IMR-90 (cell line): ENCODE data around the gene CDH12. TPM values are rescaled to one million over a fixed set of nuclear protein-coding genes. Genes with fewer than 3 reads are reported as not detected.

Experiments used
- ATAC-seq: fragments of 200-7000 bp; cut with Tn5 transposase; 2 replicates; pipeline ENCODE4 v1.9.1; 2020; ENCODE audit warnings: low read depth, mild to moderate bottlenecking, moderate library complexity
- BruUV-seq: library from RNA; stranded (reverse); fragments of 400-500 nt; replicated peaks from 2 replicates; lab custom pipeline; 2021; lab: Mats Ljungman, UMichigan
- CTCF ChIA-PET: fragments of 300-600 bp; formaldehyde crosslinking; extraction: SDS; loops from one replicate; lab custom pipeline; 2021; ENCODE audit warnings: antibody characterized with exemption; lab: Yijun Ruan, JAX
- POLR2A ChIA-PET: fragments of 300-600 bp; sonication (Branson Sonifier 250); formaldehyde crosslinking; loops from one replicate; lab custom pipeline; 2022; ENCODE audit warnings: antibody characterized with exemption; ENCODE audit not compliant: unreplicated experiment; lab: Charles Lee
- DNase-seq: peaks from one replicate; pipeline ENCODE4 v3.0.0; 2013
- H2AFZ ChIP-seq: replicated peaks from 2 replicates; pipeline ENCODE3; 2013; ENCODE audit warnings: low read length, mild to moderate bottlenecking; ENCODE audit not compliant: poor library complexity
- H2AK5ac ChIP-seq: 2 replicates; pipeline ENCODE4 v1.6.1; 2013; ENCODE audit warnings: low read depth, low read length, inconsistent platforms
- H2AK9ac ChIP-seq: replicated peaks from 2 replicates; pipeline ENCODE3; 2013; ENCODE audit warnings: mild to moderate bottlenecking, low read depth, low read length, moderate library complexity; ENCODE audit not compliant: poor library complexity
- H2BK120ac ChIP-seq: 2 replicates; pipeline ENCODE4 v1.6.1; 2013; ENCODE audit warnings: low read depth, low read length, inconsistent platforms
- H2BK15ac ChIP-seq: 3 replicates; pipeline ENCODE4 v1.6.1; 2013; ENCODE audit warnings: low read depth, low read length, inconsistent platforms
- H2BK20ac ChIP-seq: 2 replicates; pipeline ENCODE4 v1.6.1; 2013; ENCODE audit warnings: low read depth, mild to moderate bottlenecking, inconsistent platforms, low read length, moderate library complexity
- H2BK5ac ChIP-seq: 2 replicates; pipeline ENCODE4 v1.6.1; 2013; ENCODE audit warnings: mild to moderate bottlenecking, low read depth, low read length, inconsistent platforms; ENCODE audit not compliant: poor library complexity, severe bottlenecking
- H3K14ac ChIP-seq: replicated peaks from 2 replicates; pipeline ENCODE4 v1.6.1; 2013; ENCODE audit warnings: low read depth, low read length, inconsistent platforms
- H3K18ac ChIP-seq: 2 replicates; pipeline ENCODE4 v1.6.1; 2013; ENCODE audit warnings: low read depth, low read length, control low read depth
- H3K23ac ChIP-seq: 2 replicates; pipeline ENCODE4 v1.6.1; 2013; ENCODE audit warnings: low read depth, low read length, inconsistent platforms
- H3K27ac ChIP-seq: 2 replicates; pipeline ENCODE4 v1.5.1; 2013; ENCODE audit warnings: mild to moderate bottlenecking, control low read depth, low read length; ENCODE audit not compliant: insufficient read depth
- H3K27me3 ChIP-seq: 2 replicates; pipeline ENCODE4 v1.6.1; 2013; ENCODE audit warnings: low read length; ENCODE audit not compliant: control insufficient read depth, insufficient read depth
- H3K36me3 ChIP-seq: 2 replicates; pipeline ENCODE4 v1.6.1; 2013; ENCODE audit warnings: low read length, mixed read lengths; ENCODE audit not compliant: control insufficient read depth, insufficient read depth
- H3K4ac ChIP-seq: 2 replicates; pipeline ENCODE4 v1.6.1; 2013; ENCODE audit warnings: low read depth, low read length, inconsistent platforms
- H3K4me1 ChIP-seq: 2 replicates; pipeline ENCODE4 v1.6.1; 2013; ENCODE audit warnings: low read length, mixed read lengths; ENCODE audit not compliant: control insufficient read depth, insufficient read depth
- H3K4me2 ChIP-seq: 2 replicates; pipeline ENCODE4 v1.6.1; 2013; ENCODE audit warnings: low read depth, mild to moderate bottlenecking, control low read depth, low read length, moderate library complexity
- H3K4me3 ChIP-seq: 2 replicates; pipeline ENCODE4 v1.5.1; 2013; ENCODE audit warnings: low read depth, mild to moderate bottlenecking, control low read depth, low read length, moderate library complexity; ENCODE audit not compliant: insufficient read depth
- H3K56ac ChIP-seq: 2 replicates; pipeline ENCODE4 v1.6.1; 2013; ENCODE audit warnings: low read length, inconsistent platforms; ENCODE audit not compliant: insufficient read depth; ENCODE audit errors: extremely low read depth
- H3K79me1 ChIP-seq, 2 experiments: 2 replicates each; pipeline ENCODE4 v1.6.1; 2013; ENCODE audit warnings: low read length in 2 of 2, inconsistent platforms in 1 of 2, low read depth in 1 of 2
- H3K9ac ChIP-seq: 2 replicates; pipeline ENCODE4 v1.6.1; 2013; ENCODE audit warnings: low read depth, low read length, control low read depth
- H3K9me1 ChIP-seq: 2 replicates; pipeline ENCODE4 v1.6.1; 2013; ENCODE audit warnings: low read length, inconsistent platforms; ENCODE audit not compliant: insufficient read depth
- H3K9me3 ChIP-seq: 2 replicates; pipeline ENCODE4 v1.6.1; 2013; ENCODE audit warnings: low read length; ENCODE audit not compliant: control insufficient read depth, insufficient read depth
- H4K20me1 ChIP-seq: 2 replicates; pipeline ENCODE4 v1.6.1; 2013; ENCODE audit warnings: low read length, inconsistent platforms; ENCODE audit not compliant: insufficient read depth
- H4K5ac ChIP-seq: 2 replicates; pipeline ENCODE4 v1.6.1; 2013; ENCODE audit warnings: mild to moderate bottlenecking, low read depth, low read length, control low read depth
- H4K8ac ChIP-seq, 2 experiments: 2 replicates each; pipeline ENCODE4 v1.6.1; 2013; ENCODE audit warnings: low read depth in 2 of 2, low read length in 2 of 2, control low read depth in 1 of 2, inconsistent platforms in 1 of 2
- H4K91ac ChIP-seq: 2 replicates; pipeline ENCODE4 v1.6.1; 2013; ENCODE audit warnings: low read depth, low read length, inconsistent platforms; ENCODE audit not compliant: insufficient read depth
- BHLHE40 ChIP-seq: fragments of 150-350 bp; IDR thresholded peaks from 2 replicates; pipeline ENCODE4 v1.6.1; 2016; ENCODE audit warnings: mild to moderate bottlenecking, low read depth, low read length
- CEBPB ChIP-seq: IDR thresholded peaks from 2 replicates; pipeline ENCODE4 v1.6.1; 2012; ENCODE audit warnings: low read depth, low read length, improper control_type of control experiment
- CHD1 ChIP-seq: IDR thresholded peaks from 2 replicates; pipeline ENCODE4 v1.6.1; 2012; ENCODE audit warnings: low read depth, low read length, improper control_type of control experiment
- ELK1 ChIP-seq: fragments of 150-350 bp; IDR thresholded peaks from 2 replicates; pipeline ENCODE4 v1.6.1; 2016; ENCODE audit warnings: low read depth, mild to moderate bottlenecking, low read length, moderate library complexity, borderline replicate concordance
- FOS ChIP-seq: fragments of 150-350 bp; IDR thresholded peaks from 2 replicates; pipeline ENCODE4 v1.6.1; 2016; ENCODE audit warnings: low read depth, low read length
- MAFK ChIP-seq: IDR thresholded peaks from 2 replicates; pipeline ENCODE4 v1.6.1; 2012; ENCODE audit warnings: low read depth, low read length, improper control_type of control experiment
- MAZ ChIP-seq: IDR thresholded peaks from 2 replicates; pipeline ENCODE4 v1.6.1; 2012; ENCODE audit warnings: low read depth, mild to moderate bottlenecking, low read length, improper control_type of control experiment, moderate library complexity, borderline replicate concordance
- MXI1 ChIP-seq: IDR thresholded peaks from 2 replicates; pipeline ENCODE4 v1.6.1; 2012; ENCODE audit warnings: low read depth, mild to moderate bottlenecking, low read length, moderate library complexity, borderline replicate concordance
- NFE2L2 ChIP-seq: fragments of 150-350 bp; IDR thresholded peaks from 2 replicates; pipeline ENCODE4 v1.6.1; 2016; ENCODE audit warnings: low read depth, mild to moderate bottlenecking, low read length
- POLR2A ChIP-seq: IDR thresholded peaks from 2 replicates; pipeline ENCODE4 v1.6.1; 2012; ENCODE audit warnings: mild to moderate bottlenecking, low read depth, low read length
- RAD21 ChIP-seq: IDR thresholded peaks from 2 replicates; pipeline ENCODE4 v1.6.1; 2012; ENCODE audit warnings: low read length, improper control_type of control experiment
- RCOR1 ChIP-seq: IDR thresholded peaks from 2 replicates; pipeline ENCODE4 v1.6.1; 2012; ENCODE audit warnings: mild to moderate bottlenecking, low read length, improper control_type of control experiment; ENCODE audit not compliant: insufficient replicate concordance
- RFX5 ChIP-seq: IDR thresholded peaks from 2 replicates; pipeline ENCODE4 v1.8.0; 2012; ENCODE audit warnings: low read depth, mild to moderate bottlenecking, low read length, moderate library complexity
- SMC3 ChIP-seq: fragments of 150-350 bp; IDR thresholded peaks from 2 replicates; pipeline ENCODE4 v1.6.1; 2016; ENCODE audit warnings: low read depth, mild to moderate bottlenecking, antibody characterized with exemption, low read length, moderate library complexity
- WGBS, 2 experiments: methylation state at CpG; one replicate each; pipeline versions ENCODE4 v1.1.5 to v1.1.7; 2013; ENCODE audit warnings: missing lambda C conversion rate in 2 of 2; ENCODE audit not compliant: insufficient read length in 1 of 2; ENCODE audit errors: extremely low coverage in 2 of 2; 5-methylcytosine and 5-hydroxymethylcytosine counted together
- dilution Hi-C: fragments of 300-500 bp; cut with HindIII; formaldehyde crosslinking; loops from one replicate; pipeline ENCODE4 v1.14.3; 2018; ENCODE audit warnings: low sequenced_read_pairs; ENCODE audit not compliant: unreplicated experiment
- in situ Hi-C: fragments of 300-500 bp; cut with MboI; formaldehyde crosslinking; loops from 3 replicates; pipeline ENCODE4 v1.14.3; 2019; ENCODE audit warnings: low sequenced_read_pairs, inconsistent platforms, mixed read lengths
- intact Hi-C: fragments of 100-400 bp; cut with micrococcal nuclease; formaldehyde crosslinking; loops from 2 replicates; pipeline ENCODE4 v1.10.0; 2022
- polyA plus RNA-seq, 3 experiments: library from polyadenylated mRNA; depleted of rRNA; stranded (reverse); fragments of >200 nt; gene quantifications; 2 replicates each; pipeline ENCODE4 v1.2.3, GENCODE V29; 2012; ENCODE audit warnings: low replicate concordance in 1 of 3
- total RNA-seq: library from RNA; depleted of rRNA; stranded (reverse); fragments of >200 nt; gene quantifications from 2 replicates; pipeline ENCODE4 v1.2.3, GENCODE V29; 2012
- TF ChIP-seq, protein P1 (sequence below): fragments of 150-350 bp; IDR thresholded peaks from 2 replicates; pipeline ENCODE4 v1.6.1; 2017; ENCODE audit warnings: mild to moderate bottlenecking, antibody characterized with exemption, low read length, low read depth
- TF ChIP-seq, protein P2 (sequence below): conservative IDR thresholded peaks from 2 replicates; pipeline ENCODE4 v1.5.1; 2012; ENCODE audit warnings: mild to moderate bottlenecking, low read depth, low read length, improper control_type of control experiment

Gene CDH12
- total and polyA plus RNA-seq, 2 of the 4 experiments (the other 2 are of a cell fraction), result not detected

GRCh38 chr5:22471154-22471553 lies 382.0 kb downstream of the CDH12 start:
- no peak for TF ChIP-seq RAD21
- no peak for TF ChIP-seq FOS
- TF ChIP-seq CHD1, result no peak
- no peak for TF ChIP-seq CEBPB
- no peak for TF ChIP-seq ELK1
- no peak for TF ChIP-seq MAFK
- no peak for TF ChIP-seq BHLHE40
- TF ChIP-seq, protein P1, sequence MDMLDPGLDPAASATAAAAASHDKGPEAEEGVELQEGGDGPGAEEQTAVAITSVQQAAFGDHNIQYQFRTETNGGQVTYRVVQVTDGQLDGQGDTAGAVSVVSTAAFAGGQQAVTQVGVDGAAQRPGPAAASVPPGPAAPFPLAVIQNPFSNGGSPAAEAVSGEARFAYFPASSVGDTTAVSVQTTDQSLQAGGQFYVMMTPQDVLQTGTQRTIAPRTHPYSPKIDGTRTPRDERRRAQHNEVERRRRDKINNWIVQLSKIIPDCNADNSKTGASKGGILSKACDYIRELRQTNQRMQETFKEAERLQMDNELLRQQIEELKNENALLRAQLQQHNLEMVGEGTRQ, result no peak
- no peak for TF ChIP-seq MXI1
- TF ChIP-seq NFE2L2, result no peak
- no peak for TF ChIP-seq MAZ
- TF ChIP-seq POLR2A, result no peak
- TF ChIP-seq SMC3, result no peak
- TF ChIP-seq RCOR1, result no peak
- TF ChIP-seq RFX5, result no peak
- TF ChIP-seq, protein P2, sequence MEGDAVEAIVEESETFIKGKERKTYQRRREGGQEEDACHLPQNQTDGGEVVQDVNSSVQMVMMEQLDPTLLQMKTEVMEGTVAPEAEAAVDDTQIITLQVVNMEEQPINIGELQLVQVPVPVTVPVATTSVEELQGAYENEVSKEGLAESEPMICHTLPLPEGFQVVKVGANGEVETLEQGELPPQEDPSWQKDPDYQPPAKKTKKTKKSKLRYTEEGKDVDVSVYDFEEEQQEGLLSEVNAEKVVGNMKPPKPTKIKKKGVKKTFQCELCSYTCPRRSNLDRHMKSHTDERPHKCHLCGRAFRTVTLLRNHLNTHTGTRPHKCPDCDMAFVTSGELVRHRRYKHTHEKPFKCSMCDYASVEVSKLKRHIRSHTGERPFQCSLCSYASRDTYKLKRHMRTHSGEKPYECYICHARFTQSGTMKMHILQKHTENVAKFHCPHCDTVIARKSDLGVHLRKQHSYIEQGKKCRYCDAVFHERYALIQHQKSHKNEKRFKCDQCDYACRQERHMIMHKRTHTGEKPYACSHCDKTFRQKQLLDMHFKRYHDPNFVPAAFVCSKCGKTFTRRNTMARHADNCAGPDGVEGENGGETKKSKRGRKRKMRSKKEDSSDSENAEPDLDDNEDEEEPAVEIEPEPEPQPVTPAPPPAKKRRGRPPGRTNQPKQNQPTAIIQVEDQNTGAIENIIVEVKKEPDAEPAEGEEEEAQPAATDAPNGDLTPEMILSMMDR, result no peak
- in situ Hi-C loops, result no loop called here
- Histone ChIP-seq H3K27me3 (no peaks in the 10 kb centered on the region), H3K36me3 (no peaks in the 10 kb centered on the region), H3K9ac (no peak overlapping the region), H2BK120ac (no peak overlapping the region), H3K79me1 (no peaks in the 10 kb centered on the region), H4K5ac (no peak overlapping the region), H3K4me2 (no peak overlapping the region), H3K14ac (no peak overlapping the region), H2BK15ac (no peak overlapping the region), H3K56ac (no peak overlapping the region), H3K18ac (no peak overlapping the region), H4K8ac (no peak overlapping the region), H3K4ac (no peak overlapping the region), H3K9me3 (no peaks in the 10 kb centered on the region), H3K23ac (no peak overlapping the region), H3K4me3 (no peak overlapping the region), H3K4me1 (no peaks in the 10 kb centered on the region), H2AFZ (no peak overlapping the region), H2AK9ac (no peak overlapping the region), H2AK5ac (no peak overlapping the region), H2BK20ac (no peak overlapping the region), H3K9me1 (no peaks in the 10 kb centered on the region), H2BK5ac (no peak overlapping the region), H4K91ac (no peak overlapping the region), H4K20me1 (no peaks in the 10 kb centered on the region), H3K27ac (no peak overlapping the region)
- dilution Hi-C loops, result no loop called here
- WGBS, 2 experiments, result no CpG with 5 or more reads among the region's 2 CpGs
- ATAC-seq (no peak), DNase-seq (no peak)
- ChIA-PET CTCF (no interaction called here), POLR2A (no interaction called here)
- no TSS peak for BruUV-seq
- intact Hi-C loops, result no loop called here
